Raji (cell line): ENCODE measurements around the gene BBOX1.

Experiments
- POLR2A ChIP-seq: IDR thresholded peaks from 2 replicates; pipeline ENCODE4 v1.6.1; 2011; ENCODE audit warnings: low read depth, low read length, control low read depth; ENCODE audit not compliant: insufficient read depth

The BBOX1 gene

GRCh38 chr11:27124514-27125264, 84.1 kb downstream of the BBOX1 start:
- TF ChIP-seq POLR2A = no peak

DNA sequence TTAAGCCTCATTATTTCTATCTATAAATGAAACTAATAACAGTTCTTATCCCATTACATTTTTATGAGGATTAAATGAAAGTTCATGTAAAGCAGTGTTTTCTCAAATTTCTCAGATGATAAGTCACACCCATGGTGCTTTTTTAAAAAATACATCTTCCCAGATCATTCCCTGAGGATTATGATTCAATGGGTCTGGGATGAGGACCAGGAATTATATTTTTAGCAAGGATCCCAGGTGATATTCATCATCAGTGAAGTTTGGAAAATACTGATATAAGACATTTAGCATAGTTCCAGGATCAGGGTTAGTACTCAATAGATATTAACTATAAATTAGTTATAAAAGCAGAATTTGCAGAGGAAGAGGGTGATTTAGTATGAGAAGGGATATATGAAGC, 89.1 kb downstream of the BBOX1 start:
- no peak for TF ChIP-seq POLR2A

DNA sequence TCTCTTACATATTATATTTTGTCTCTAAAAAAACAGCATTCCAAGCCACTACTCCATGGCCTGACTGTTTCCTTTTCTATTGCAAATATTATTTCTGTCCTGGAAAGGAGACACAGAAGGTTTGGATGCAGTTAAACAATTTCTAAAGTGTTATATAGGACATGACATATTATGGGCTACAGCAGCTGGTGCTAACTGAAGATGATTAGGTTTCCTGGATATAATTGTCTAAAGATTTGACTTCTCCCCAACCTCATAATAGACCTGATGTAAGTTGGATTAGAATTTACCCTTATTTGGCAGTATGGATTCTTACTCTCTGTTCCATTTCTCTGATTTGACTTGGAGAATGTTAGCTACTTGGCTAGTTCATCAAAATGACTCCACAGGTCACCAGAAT, 90.2 kb downstream of the BBOX1 start:
- no peak for TF ChIP-seq POLR2A

DNA sequence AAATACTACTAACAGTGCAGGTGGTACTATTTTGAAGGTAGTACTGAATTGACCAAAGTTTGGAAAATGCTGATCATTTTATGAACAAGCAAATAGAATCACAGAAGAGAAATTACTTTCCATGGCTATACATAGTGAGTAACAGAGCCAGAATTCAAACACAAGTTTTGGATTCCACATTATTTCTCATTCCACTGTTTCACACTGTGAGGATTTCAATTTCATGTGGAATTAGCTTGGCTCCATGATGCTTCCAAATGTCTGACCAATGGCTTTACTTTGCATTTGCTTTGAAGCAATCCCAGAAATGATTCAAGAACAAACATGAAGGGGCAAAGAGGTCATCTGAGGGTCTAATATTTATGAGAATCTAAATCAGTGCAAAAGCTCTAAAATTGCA, 98.1 kb downstream of the BBOX1 start:
- TF ChIP-seq POLR2A = no peak

- no peak for TF ChIP-seq POLR2A
These were observed 99.2 kb downstream of the BBOX1 start for GRCh38 chr11:27139742-27140367.

GRCh38 chr11:27141576-27141975, 101.0 kb downstream of the BBOX1 start:
- no peak for TF ChIP-seq POLR2A

DNA sequence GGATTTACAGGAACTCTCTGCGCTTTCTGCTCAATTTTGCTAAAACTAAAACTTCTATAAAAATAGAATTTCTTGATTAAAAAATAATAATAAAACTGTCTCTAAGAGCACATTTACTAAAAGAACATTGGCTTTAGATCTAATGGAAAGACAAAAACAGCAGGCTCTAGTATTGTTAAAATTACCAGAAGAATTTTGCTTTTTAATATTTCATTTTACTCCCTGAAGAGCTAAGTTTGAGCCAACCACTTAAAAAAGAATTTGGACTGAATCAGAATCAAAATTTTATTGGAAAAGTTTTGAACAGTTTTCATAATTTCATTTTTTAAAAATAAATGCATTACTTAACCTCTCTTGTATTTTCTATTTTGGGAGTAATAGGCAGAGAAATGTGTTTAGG, 107.3 kb downstream of the BBOX1 start:
- TF ChIP-seq POLR2A = no peak

GRCh38 chr11:27148506-27148905, 107.9 kb downstream of the BBOX1 start:
- TF ChIP-seq POLR2A = no peak

DNA sequence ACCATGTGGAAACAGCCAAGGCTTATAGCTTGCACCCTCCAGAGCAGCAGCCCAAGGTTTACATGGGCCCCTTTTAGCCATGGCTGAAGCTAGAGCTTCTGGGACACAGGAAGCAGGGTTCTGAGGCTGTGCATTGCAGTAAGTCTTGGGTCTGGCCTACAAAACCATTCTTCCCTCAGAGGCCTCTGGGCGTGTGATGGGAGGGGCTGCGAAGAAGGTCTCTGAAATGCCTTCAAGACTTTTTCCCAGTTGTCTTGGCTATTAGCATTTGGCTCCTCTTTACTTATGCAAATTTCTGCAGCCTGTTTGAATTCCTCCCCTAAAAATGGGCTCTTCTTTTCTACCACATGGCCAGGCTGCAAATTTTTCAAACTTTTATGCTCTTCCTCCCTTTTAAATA, 109.5 kb downstream of the BBOX1 start:
- TF ChIP-seq POLR2A = no peak

DNA sequence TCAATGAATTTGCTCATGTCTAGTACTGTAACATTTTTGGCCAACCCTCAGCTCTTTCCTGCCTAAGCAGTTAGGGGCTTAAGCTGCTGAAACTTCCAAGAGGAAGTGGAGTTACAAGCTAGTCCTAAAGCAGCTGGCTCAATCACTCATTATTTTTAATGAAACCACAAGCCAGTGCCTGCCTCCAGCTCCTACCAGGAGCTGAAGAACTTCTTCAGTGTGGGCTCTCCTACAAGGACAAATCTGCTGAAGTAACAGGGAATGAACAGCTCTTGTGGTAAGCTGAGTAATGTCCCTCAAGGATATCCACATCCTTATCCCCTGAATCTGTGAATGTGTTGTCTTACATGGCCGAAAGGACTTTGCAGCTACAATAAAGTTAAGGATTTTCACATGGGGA, 112.5 kb downstream of the BBOX1 start:
- no peak for TF ChIP-seq POLR2A

DNA sequence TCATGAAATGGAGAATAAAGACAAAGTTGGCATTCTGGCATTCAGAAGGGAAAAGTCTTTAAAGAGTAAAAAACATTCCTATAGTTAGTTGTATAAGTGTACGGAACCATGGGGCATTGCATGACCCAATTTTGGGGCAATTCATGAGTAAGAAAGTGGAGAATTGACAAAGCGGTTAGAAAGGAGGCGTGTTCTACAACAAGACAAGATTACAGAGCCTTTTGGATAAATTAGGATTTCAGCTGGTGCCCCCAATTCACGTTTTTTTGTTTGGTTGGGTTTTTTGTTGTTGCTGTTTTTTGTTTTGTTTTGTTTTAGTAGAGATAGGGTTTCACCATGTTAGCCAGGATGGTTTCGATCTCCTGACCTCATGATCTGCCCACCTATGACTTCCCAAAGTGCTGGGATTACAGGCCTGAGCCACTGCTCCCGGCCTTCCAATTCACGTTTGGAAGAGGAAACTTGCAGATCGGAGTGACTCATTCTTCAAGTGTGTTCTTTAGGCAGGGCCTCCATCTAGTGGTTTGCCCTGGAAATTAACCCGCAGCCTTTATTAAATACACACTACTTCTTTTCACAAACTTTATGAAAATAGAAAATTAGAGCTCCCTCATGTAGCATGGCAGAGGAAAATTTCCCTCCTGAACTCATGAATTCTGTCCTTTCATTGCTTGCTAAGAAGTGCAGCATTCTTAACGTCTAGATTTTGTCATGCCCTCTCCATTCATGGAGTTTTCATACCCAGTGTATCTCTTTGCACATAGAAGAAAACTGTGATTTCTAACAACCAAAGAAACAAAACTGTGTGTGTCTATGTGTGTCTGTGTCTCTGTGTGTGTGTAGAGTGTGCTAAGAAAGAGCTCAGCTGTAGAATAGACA, 118.1 kb downstream of the BBOX1 start:
- TF ChIP-seq POLR2A = no peak

DNA sequence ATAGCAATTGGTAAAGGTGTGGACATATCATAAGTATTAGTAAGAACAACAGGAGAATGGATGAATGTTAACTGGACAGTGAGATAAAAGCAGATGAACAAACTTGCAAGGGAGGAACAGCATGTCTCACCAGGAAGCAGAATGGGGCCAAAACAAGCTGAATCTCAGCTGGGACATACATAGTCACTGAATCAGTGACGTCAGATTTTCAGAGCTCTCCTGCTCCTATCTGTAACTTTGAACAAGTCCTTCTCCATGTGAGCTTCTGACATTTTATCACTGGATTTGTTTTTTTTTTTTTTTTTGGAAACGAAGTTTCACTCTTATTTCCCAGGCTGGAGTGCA, 118.7 kb downstream of the BBOX1 start:
- TF ChIP-seq POLR2A = no peak

DNA sequence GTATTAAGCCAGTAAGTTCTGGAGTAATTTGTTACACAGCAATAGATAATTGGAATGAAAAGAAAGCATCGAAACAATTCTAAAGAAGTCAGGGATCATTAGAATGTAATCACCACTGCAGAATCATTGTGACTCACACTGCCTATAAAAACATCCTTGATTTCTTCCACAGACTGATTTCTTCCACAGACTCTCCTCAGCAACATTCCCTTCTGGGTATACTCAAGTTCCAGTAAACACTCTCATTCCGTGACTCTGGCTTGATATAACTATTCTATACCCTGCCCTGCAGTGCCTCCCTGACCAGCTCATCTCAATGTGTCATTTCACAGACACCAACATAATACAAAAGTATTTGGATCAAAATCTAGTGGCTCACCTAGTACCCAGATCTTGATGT, 120.5 kb downstream of the BBOX1 start:
- no peak for TF ChIP-seq POLR2A

DNA sequence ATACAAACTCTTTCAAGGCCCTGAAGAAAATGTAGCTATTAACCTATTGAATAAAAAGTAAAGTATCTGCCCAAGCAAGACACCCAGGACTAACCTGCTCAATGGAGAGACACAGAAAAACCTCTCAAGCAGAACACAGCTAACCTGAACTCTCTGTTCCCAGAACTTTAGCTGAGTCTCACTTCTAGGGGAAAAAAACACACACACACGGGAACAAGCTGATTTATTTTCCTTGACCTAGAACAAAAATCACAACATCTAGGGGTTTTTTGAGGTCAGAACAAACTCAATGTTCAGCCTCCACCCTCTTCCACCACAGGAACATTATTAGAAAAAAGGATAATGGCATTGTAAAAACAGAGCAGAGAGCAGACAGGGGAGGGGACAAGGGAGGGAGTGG, 121.6 kb downstream of the BBOX1 start:
- no peak for TF ChIP-seq POLR2A

GRCh38 chr11:27166130-27166529, 125.5 kb downstream of the BBOX1 start:
- TF ChIP-seq POLR2A = no peak
